HCT116 (cell line): ENCODE data around the gene EPS15.

Experiments used
- CTCF ChIP-seq, 3 experiments: fragments of 200-600 bp in 1 of 3; sonication (generic) in 1 of 3; IDR thresholded peaks in 2 of 3; conservative IDR thresholded peaks in 1 of 3; 2 replicates each; pipeline ENCODE4 v1.5.1; 2012 to 2017; ENCODE audit warnings: low read depth in 2 of 3, low read length in 2 of 3, antibody characterized with exemption in 1 of 3, borderline replicate concordance in 1 of 3, control low read depth in 1 of 3, mild to moderate bottlenecking in 1 of 3, mixed read lengths in 1 of 3, mixed run types in 1 of 3, moderate library complexity in 1 of 3; ENCODE audit not compliant: insufficient read depth in 1 of 3
- ELF1 ChIP-seq: IDR thresholded peaks from 2 replicates; pipeline ENCODE4 v1.6.1; 2012; ENCODE audit warnings: low read depth, borderline replicate concordance
- EZH2 ChIP-seq: fragments of 200-600 bp; sonication (generic); IDR thresholded peaks from 2 replicates; pipeline ENCODE4 v1.6.1; 2017; ENCODE audit warnings: antibody characterized with exemption, mixed run types
- JUND ChIP-seq: IDR thresholded peaks from 2 replicates; pipeline ENCODE4 v1.6.1; 2012
- POLR2A ChIP-seq: IDR thresholded peaks from 2 replicates; pipeline ENCODE4 v1.7.0; 2011; ENCODE audit warnings: borderline replicate concordance; ENCODE audit not compliant: insufficient read depth, insufficient read length; ENCODE audit errors: extremely low read depth
- RAD21 ChIP-seq: IDR thresholded peaks from 2 replicates; pipeline ENCODE4 v1.6.1; 2012; ENCODE audit warnings: low read depth, mild to moderate bottlenecking
- REST ChIP-seq: IDR thresholded peaks from 2 replicates; pipeline ENCODE4 v1.6.1; 2012; ENCODE audit warnings: low read depth
- ZNF274 ChIP-seq: fragments of 200-500 bp; sonication (Bioruptor generic); IDR thresholded peaks from 2 replicates; pipeline ENCODE4 v1.6.1; 2014; ENCODE audit warnings: mild to moderate bottlenecking, low read depth, low read length, inconsistent platforms

GRCh38 chr1:51423073-51423821, 95.8 kb downstream of the EPS15 start:
- TF ChIP-seq CTCF (IDR thresholded peaks at IDR 0.05 in 2 of 3, conservative IDR thresholded peaks at IDR 0.05 in 1 of 3; ENCODE audit: borderline replicate concordance in 1 of 3, insufficient read depth in 1 of 3, low read depth in 2 of 3, low read length in 2 of 3) (no peak), POLR2A (no peak), EZH2 (no peak), REST (no peak), RAD21 (no peak), JUND (no peak), ZNF274 (no peak), ELF1 (no peak)
